Heart left ventricle (tissue), 13 donors: ENCODE measurements around the gene AKAP13.

Experiments used
- POLR2A ChIP-seq, 2 donors: fragments of 450-650 bp; IDR thresholded peaks; one replicate each; pipeline ENCODE4 v1.6.1; 2017; ENCODE audit warnings: antibody characterized with exemption in 2 of 2, mild to moderate bottlenecking in 2 of 2, moderate library complexity in 2 of 2
- TF ChIP-seq, protein P1 (sequence below), 12 donors: fragments of 200-600 bp; sonication (generic) in 4 of 12; IDR thresholded peaks; one replicate each; pipeline versions ENCODE4 v1.5.0 to v1.8.0; 2018 to 2022; ENCODE audit warnings: antibody characterized with exemption in 12 of 12, mild to moderate bottlenecking in 5 of 12
- donor health status: ischemic (EF 13 %, LVEDD 7.1; RV severe dilation, severe dysfunction).
- donor health status: DM: no; HTN: yes; CAD: no.
- donor health status: DM: no; HTN: no; CAD: no.
- donor health status: ischemic (EF 25% LVEDD 6.9; RV normal size, moderate dysfunction).
- donor health status: ischemic (EF 25% LVEDD 5.7; RV mildly dilated, moderate dysfunction).
- donor health status: ischemic (EF 35%, LVEDD 5.7; RV mildly dilated, moderate dysfunction).
- donor health status: nonischemic (EF 11% LVEDD 7.7; RV severe dilation, severe dysfunction).
- donor health status: DM: yes; HTN: yes; CAD: no.
- donor health status: PGD.
- donor health status: ischemic (EF 29% LVEDD 5.4; RV normal size, mild dysfunction).
- donor health status: nonischemic (EF 23%, LVEDD 6.1; RV moderate dilation, normal function).

DNA sequence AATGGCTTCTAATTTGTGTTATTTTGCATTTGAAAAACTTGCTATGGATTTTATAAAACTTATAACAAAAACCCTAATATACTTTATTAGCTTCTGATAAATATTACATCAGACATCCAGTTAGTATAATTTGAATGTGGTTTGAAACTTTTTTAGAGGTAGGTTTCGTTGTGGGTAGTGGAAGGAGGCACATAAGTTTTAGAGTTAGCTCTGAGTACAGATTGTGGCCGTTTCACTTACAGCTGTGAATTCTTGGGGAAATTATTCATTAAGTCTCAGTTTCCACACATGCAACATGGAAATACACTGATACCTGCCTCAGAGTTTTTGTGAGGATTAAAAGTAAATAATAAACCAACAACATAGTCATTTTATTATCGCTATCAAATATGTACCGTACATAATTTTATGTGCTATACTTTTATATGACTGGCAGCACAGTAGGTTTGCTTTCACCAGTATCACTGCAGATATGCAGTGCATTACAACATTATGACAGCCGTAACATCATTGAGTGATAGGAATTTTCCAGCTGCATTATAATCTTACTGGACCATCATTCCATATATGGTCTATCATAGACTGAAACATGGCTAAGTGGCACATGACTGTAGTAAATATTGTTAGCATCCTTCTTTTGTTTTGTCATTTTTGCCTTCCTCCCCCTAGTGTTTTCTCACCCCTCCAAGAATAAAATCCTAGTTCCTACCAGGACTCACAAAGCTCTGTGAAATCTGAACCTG, 175.6 kb downstream of the AKAP13 start:
- TF ChIP-seq, protein P1, sequence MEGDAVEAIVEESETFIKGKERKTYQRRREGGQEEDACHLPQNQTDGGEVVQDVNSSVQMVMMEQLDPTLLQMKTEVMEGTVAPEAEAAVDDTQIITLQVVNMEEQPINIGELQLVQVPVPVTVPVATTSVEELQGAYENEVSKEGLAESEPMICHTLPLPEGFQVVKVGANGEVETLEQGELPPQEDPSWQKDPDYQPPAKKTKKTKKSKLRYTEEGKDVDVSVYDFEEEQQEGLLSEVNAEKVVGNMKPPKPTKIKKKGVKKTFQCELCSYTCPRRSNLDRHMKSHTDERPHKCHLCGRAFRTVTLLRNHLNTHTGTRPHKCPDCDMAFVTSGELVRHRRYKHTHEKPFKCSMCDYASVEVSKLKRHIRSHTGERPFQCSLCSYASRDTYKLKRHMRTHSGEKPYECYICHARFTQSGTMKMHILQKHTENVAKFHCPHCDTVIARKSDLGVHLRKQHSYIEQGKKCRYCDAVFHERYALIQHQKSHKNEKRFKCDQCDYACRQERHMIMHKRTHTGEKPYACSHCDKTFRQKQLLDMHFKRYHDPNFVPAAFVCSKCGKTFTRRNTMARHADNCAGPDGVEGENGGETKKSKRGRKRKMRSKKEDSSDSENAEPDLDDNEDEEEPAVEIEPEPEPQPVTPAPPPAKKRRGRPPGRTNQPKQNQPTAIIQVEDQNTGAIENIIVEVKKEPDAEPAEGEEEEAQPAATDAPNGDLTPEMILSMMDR (IDR thresholded peaks at IDR 0.05): no peak
- TF ChIP-seq POLR2A (IDR thresholded peaks at IDR 0.05): no peak
